SK-N-SH (cell line): ENCODE measurements around the gene WDFY2. TPM values are rescaled to one million over a fixed set of nuclear protein-coding genes. Genes with fewer than 3 reads are reported as not detected.

Experiments used
- CTCF ChIA-PET: fragments of 300-600, 350-600 bp; formaldehyde crosslinking; extraction: SDS; loops from one replicate; lab custom pipeline; 2021; lab: Yijun Ruan, JAX
- POLR2A ChIA-PET: fragments of 350-600 bp; sonication (Branson Sonifier 250); formaldehyde crosslinking; extraction: SDS; loops from one replicate; lab custom pipeline; 2020; ENCODE audit warnings: antibody characterized with exemption, inconsistent platforms; lab: Yijun Ruan, JAX
- DNase-seq: peaks from one replicate; pipeline ENCODE4 v3.0.0; 2012
- H2AFZ ChIP-seq: fragments of 200-600 bp; sonication (generic); 2 replicates; pipeline ENCODE4 v1.8.1; 2016; ENCODE audit warnings: antibody characterized with exemption, mild to moderate bottlenecking, low read depth
- H3F3A ChIP-seq: fragments of 200-600 bp; sonication (generic); replicated peaks from 2 replicates; pipeline ENCODE3; 2016; ENCODE audit warnings: antibody characterized with exemption, mild to moderate bottlenecking; ENCODE audit not compliant: insufficient read depth
- H3K27ac ChIP-seq, 2 experiments: fragments of 200-500 bp in 1 of 2; fragments of 200-600 bp in 1 of 2; sonication (Bioruptor generic) in 1 of 2; sonication (generic), shearing (Covaris generic) in 1 of 2; 2 replicates each; pipeline versions ENCODE4 v1.5.1 to v1.6.1; 2014 to 2016; ENCODE audit warnings: low read depth in 2 of 2, inconsistent platforms in 1 of 2, low read length in 1 of 2, mild to moderate bottlenecking in 1 of 2, mixed read lengths in 1 of 2
- H3K27me3 ChIP-seq: fragments of 200-600 bp; sonication (generic), shearing (Covaris generic); 2 replicates; pipeline ENCODE4 v1.6.1; 2016; ENCODE audit warnings: mixed run types; ENCODE audit not compliant: insufficient read depth
- H3K36me3 ChIP-seq, 2 experiments: fragments of 200-500 bp in 1 of 2; fragments of 200-600 bp in 1 of 2; sonication (Bioruptor generic) in 1 of 2; sonication (generic) in 1 of 2; replicated peaks in 1 of 2; 2 replicates each; pipeline versions ENCODE3 to v1.5.1; 2014 to 2016; ENCODE audit warnings: low read length in 1 of 2, mild to moderate bottlenecking in 1 of 2; ENCODE audit not compliant: insufficient read depth in 2 of 2, control insufficient read depth in 1 of 2
- H3K4me1 ChIP-seq, 2 experiments: fragments of 200-500 bp in 1 of 2; fragments of 200-600 bp in 1 of 2; sonication (Bioruptor generic) in 1 of 2; sonication (generic), shearing (Covaris generic) in 1 of 2; 2 replicates each; pipeline versions ENCODE4 v1.5.1 to v1.6.1; 2014 to 2016; ENCODE audit warnings: low read depth in 1 of 2, low read length in 1 of 2, mixed run types in 1 of 2; ENCODE audit not compliant: insufficient read depth in 2 of 2, control insufficient read depth in 1 of 2
- H3K4me2 ChIP-seq: fragments of 200-600 bp; sonication (generic), shearing (Covaris generic); 2 replicates; pipeline ENCODE4 v1.6.1; 2017; ENCODE audit warnings: mixed run types
- H3K4me3 ChIP-seq, 2 experiments: fragments of 200-500 bp in 1 of 2; fragments of 200-600 bp in 1 of 2; sonication (Bioruptor generic) in 1 of 2; sonication (generic), shearing (Covaris generic) in 1 of 2; 2 replicates each; pipeline versions ENCODE4 v1.5.1 to v1.8.1; 2014 to 2016; ENCODE audit warnings: low read depth in 2 of 2, inconsistent platforms in 1 of 2, low read length in 1 of 2, mild to moderate bottlenecking in 1 of 2, mixed read lengths in 1 of 2, moderate library complexity in 1 of 2
- H3K79me2 ChIP-seq: fragments of 200-600 bp; sonication (generic); 2 replicates; pipeline ENCODE4 v1.8.1; 2017; ENCODE audit warnings: mild to moderate bottlenecking; ENCODE audit not compliant: insufficient read depth
- H3K9ac ChIP-seq: fragments of 200-600 bp; sonication (generic); 2 replicates; pipeline ENCODE4 v1.6.1; 2017; ENCODE audit warnings: mixed run types
- H3K9me2 ChIP-seq: fragments of 200-600 bp; sonication (generic); 2 replicates; pipeline ENCODE4 v1.6.1; 2017; ENCODE audit warnings: mixed run types
- H3K9me3 ChIP-seq: fragments of 200-600 bp; sonication (generic); 2 replicates; pipeline ENCODE4 v1.6.1; 2017; ENCODE audit warnings: mixed run types, mild to moderate bottlenecking, moderate library complexity
- H4K20me1 ChIP-seq: fragments of 200-600 bp; sonication (generic); 2 replicates; pipeline ENCODE4 v1.6.1; 2017; ENCODE audit warnings: mild to moderate bottlenecking, mixed run types; ENCODE audit not compliant: insufficient read depth
- EZH2phosphoT487 ChIP-seq: fragments of 200-600 bp; sonication (generic); IDR thresholded peaks from 2 replicates; pipeline ENCODE4 v1.6.1; 2017; ENCODE audit warnings: low read depth, mixed run types, mild to moderate bottlenecking, antibody characterized with exemption, moderate library complexity, borderline replicate concordance
- GABPA ChIP-seq: IDR thresholded peaks from 2 replicates; pipeline ENCODE4 v1.4.0; 2012; ENCODE audit warnings: low read depth, mild to moderate bottlenecking
- GATA2 ChIP-seq: sonication (generic); formaldehyde crosslinking; IDR thresholded peaks from 2 replicates; pipeline ENCODE4 v1.5.0; 2020; ENCODE audit warnings: mild to moderate bottlenecking, missing genetic modification reagents
- RCOR1 ChIP-seq: fragments of 150-350 bp; IDR thresholded peaks from 2 replicates; pipeline ENCODE4 v1.6.1; 2017; ENCODE audit warnings: antibody characterized with exemption, low read length
- RFX5 ChIP-seq: IDR thresholded peaks from 2 replicates; pipeline ENCODE4 v1.6.1; 2012; ENCODE audit warnings: mild to moderate bottlenecking, improper control_type of control experiment, low read length
- SMC3 ChIP-seq: IDR thresholded peaks from 2 replicates; pipeline ENCODE4 v1.6.1; 2012; ENCODE audit warnings: low read depth, low read length, improper control_type of control experiment
- TAF1 ChIP-seq: IDR thresholded peaks from 2 replicates; pipeline ENCODE4 v1.6.1; 2012; ENCODE audit warnings: low read depth, mild to moderate bottlenecking, low read length, moderate library complexity, borderline replicate concordance
- USF1 ChIP-seq: IDR thresholded peaks from 2 replicates; pipeline ENCODE4 v1.4.0; 2012; ENCODE audit warnings: low read depth, borderline replicate concordance
- YY1 ChIP-seq: IDR thresholded peaks from 2 replicates; pipeline ENCODE4 v1.4.0; 2012; ENCODE audit warnings: low read depth, mild to moderate bottlenecking
- ZBTB33 ChIP-seq: IDR thresholded peaks from 2 replicates; pipeline ENCODE4 v1.4.0; 2012; ENCODE audit warnings: low read depth, borderline replicate concordance
- WGBS: methylation state at CpG from one replicate; pipeline ENCODE4 v1.1.6; 2017; ENCODE audit warnings: low lambda C conversion rate; 5-methylcytosine and 5-hydroxymethylcytosine counted together
- polyA plus RNA-seq, 3 experiments: library from polyadenylated mRNA; depleted of rRNA; stranded (reverse); fragments of >200 nt; gene quantifications; 2 replicates each; pipeline ENCODE4 v1.2.3, GENCODE V29; 2012
- small RNA-seq, 7 experiments: library from RNA; depleted of rRNA; stranded (forward); fragments of <200 nt; gene quantifications; one replicate each; pipeline ENCODE3, GENCODE V24; 2012
- TF ChIP-seq, protein P1 (sequence below): fragments of 150-350 bp; IDR thresholded peaks from 2 replicates; pipeline ENCODE4 v1.6.1; 2016; ENCODE audit warnings: mild to moderate bottlenecking, low read depth, low read length

The WDFY2 gene
- polyA plus RNA-seq, 1 of the 3 experiments (the other 2 are of a cell fraction): 4.1 TPM

GRCh38 chr13:51815848-51816247, 231.6 kb downstream of the WDFY2 start (continued):
- TF ChIP-seq SMC3: no peak
- no peak for TF ChIP-seq USF1

GRCh38 chr13:51816604-51817249, 232.5 kb downstream of the WDFY2 start:
- Histone ChIP-seq H3K9me3 (no peaks in the 10 kb centered on the region), H3K9me2 (no peaks in the 10 kb centered on the region), H4K20me1 (no peaks in the 10 kb centered on the region), H3F3A (no peaks in the 10 kb centered on the region), H3K36me3 (no peaks in the 10 kb centered on the region), H2AFZ (no peak overlapping the region), H3K27me3 (no peaks in the 10 kb centered on the region), H3K4me2 (no peak overlapping the region), H3K27ac (no peak overlapping the region), H3K79me2 (no peaks in the 10 kb centered on the region), H3K4me3 (no peak overlapping the region), H3K9ac (no peak overlapping the region), H3K4me1 (peaks cover 0 to 14% of the 10 kb centered on the region in 2 experiments; a peak in 1 of 4 replicates)
- TF ChIP-seq USF1: no peak
- no peak for TF ChIP-seq YY1
- no peak for TF ChIP-seq TAF1
- TF ChIP-seq RFX5: no peak
- TF ChIP-seq, protein P1, sequence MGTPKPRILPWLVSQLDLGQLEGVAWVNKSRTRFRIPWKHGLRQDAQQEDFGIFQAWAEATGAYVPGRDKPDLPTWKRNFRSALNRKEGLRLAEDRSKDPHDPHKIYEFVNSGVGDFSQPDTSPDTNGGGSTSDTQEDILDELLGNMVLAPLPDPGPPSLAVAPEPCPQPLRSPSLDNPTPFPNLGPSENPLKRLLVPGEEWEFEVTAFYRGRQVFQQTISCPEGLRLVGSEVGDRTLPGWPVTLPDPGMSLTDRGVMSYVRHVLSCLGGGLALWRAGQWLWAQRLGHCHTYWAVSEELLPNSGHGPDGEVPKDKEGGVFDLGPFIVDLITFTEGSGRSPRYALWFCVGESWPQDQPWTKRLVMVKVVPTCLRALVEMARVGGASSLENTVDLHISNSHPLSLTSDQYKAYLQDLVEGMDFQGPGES: no peak
- no peak for TF ChIP-seq EZH2phosphoT487
- no peak for TF ChIP-seq GATA2 (CRISPR knock-in tag)
- TF ChIP-seq GABPA: no peak
- no peak for TF ChIP-seq ZBTB33
- TF ChIP-seq RCOR1: no peak
- CTCF ChIA-PET: interaction anchor here (1.3 to 4.7 kb wide), 5 partner anchors 12 to 311 kb away, joined by 6 to 51 read pairs (median 31); partner anchors contain the start of gene NEK5
- POLR2A ChIA-PET: no interaction called here
- WGBS: 78% methylated on average over 13 of the region's 19 CpGs
- DNase-seq: no peak

Small RNA genes within 50 kb of the gene (small RNA-seq; reads per million reads assigned to genes)
- gene MIR4703 (0 reads per million in 7 experiments), gene RN7SL413P (0 reads per million in 7 experiments), gene RNU6-65P (0 reads per million in 7 experiments), gene RNY1P6 (0 reads per million in 7 experiments)

Other genes starting within 250 kb of the WDFY2 start
- gene SERPINE3, start 244.8 kb upstream of the WDFY2 start, polyA plus RNA-seq (2012; rRNA removed): not detected in 2 replicates
- gene INTS6, start 131.4 kb upstream of the WDFY2 start, polyA plus RNA-seq (2012; rRNA removed): 7.7 and 9.1 TPM in 2 replicates
- gene DHRS12, start 219.7 kb downstream of the WDFY2 start, polyA plus RNA-seq (2012; rRNA removed): 8.2 and 9.6 TPM in 2 replicates